ENCODE data around the gene BOD1L1.

DNA sequence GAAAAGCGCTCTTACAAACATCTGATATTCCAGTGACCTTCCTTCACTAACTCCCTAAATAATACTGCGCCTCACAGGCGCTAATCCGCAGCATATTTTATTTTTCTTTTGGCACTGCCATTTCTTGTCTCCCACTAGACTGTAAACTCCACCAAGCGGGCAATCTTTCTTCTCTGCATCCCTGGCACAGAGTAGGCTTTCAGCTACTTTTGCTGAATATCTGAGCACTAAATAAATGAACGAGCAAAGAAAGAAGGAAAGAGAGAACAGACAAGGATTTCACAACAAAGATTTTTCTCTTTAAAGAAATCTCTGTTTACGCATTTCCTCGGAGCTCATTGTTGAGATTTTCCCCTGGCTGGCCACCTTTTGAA is 95.9 kb downstream of the BOD1L1 start:
- TF ChIP-seq, protein P1, sequence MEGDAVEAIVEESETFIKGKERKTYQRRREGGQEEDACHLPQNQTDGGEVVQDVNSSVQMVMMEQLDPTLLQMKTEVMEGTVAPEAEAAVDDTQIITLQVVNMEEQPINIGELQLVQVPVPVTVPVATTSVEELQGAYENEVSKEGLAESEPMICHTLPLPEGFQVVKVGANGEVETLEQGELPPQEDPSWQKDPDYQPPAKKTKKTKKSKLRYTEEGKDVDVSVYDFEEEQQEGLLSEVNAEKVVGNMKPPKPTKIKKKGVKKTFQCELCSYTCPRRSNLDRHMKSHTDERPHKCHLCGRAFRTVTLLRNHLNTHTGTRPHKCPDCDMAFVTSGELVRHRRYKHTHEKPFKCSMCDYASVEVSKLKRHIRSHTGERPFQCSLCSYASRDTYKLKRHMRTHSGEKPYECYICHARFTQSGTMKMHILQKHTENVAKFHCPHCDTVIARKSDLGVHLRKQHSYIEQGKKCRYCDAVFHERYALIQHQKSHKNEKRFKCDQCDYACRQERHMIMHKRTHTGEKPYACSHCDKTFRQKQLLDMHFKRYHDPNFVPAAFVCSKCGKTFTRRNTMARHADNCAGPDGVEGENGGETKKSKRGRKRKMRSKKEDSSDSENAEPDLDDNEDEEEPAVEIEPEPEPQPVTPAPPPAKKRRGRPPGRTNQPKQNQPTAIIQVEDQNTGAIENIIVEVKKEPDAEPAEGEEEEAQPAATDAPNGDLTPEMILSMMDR (IDR thresholded peaks at IDR 0.05; ENCODE audit: low read length), result no peak
- no peak for TF ChIP-seq EZH2phosphoT487 (IDR thresholded peaks at IDR 0.05; ENCODE audit: low read length)

All from MM.1S (cell line).